Activated CD8-positive, alpha-beta memory T cell treated with anti-CD3 and anti-CD28 coated beads for 24 hours (primary cell): ENCODE measurements around the gene SLN.
"Not testable (repeated sequence)": the region's sequence is repeated elsewhere in the genome, so short reads cannot be mapped to it uniquely, and the experiment has no call there.

Experiments
- DNase-seq: peaks from one replicate; pipeline ENCODE4 v3.0.0-alpha.2; 2020

Gene SLN

GRCh38 chr11:107711861-107712755, at the start of gene SLN:
Gene SLN (minus strand): TSS chr11:107712056.
- DNase-seq = no peak

GRCh38 chr11:107758719-107759355, 47.0 kb upstream of the SLN start:
- DNase-seq = not testable (repeated sequence)

GRCh38 chr11:107757661-107758060, 45.8 kb upstream of the SLN start:
- DNase-seq = no peak

GRCh38 chr11:107756553-107756952, 44.7 kb upstream of the SLN start:
- DNase-seq = no peak

GRCh38 chr11:107752949-107753822, 41.3 kb upstream of the SLN start:
- DNase-seq = no peak

- DNase-seq = no peak
Observed at GRCh38 chr11:107752508-107752907, 40.7 kb upstream of the SLN start.

- DNase-seq = no peak
Observed at GRCh38 chr11:107751082-107751481, 39.2 kb upstream of the SLN start.

- no peak for DNase-seq
Observed at GRCh38 chr11:107750313-107750712, 38.5 kb upstream of the SLN start.

- no peak for DNase-seq
Observed at GRCh38 chr11:107747622-107748021, 35.8 kb upstream of the SLN start.

GRCh38 chr11:107744736-107745135, 32.9 kb upstream of the SLN start:
- DNase-seq = no peak

- DNase-seq = no peak
Observed at GRCh38 chr11:107743191-107743590, 31.3 kb upstream of the SLN start.

- DNase-seq = no peak
Observed at GRCh38 chr11:107741044-107741823, 29.4 kb upstream of the SLN start.

- no peak for DNase-seq
Observed at GRCh38 chr11:107740271-107740670, 28.4 kb upstream of the SLN start.

- no peak for DNase-seq
Observed at GRCh38 chr11:107736546-107736945, 24.7 kb upstream of the SLN start.

GRCh38 chr11:107733518-107733917, 21.7 kb upstream of the SLN start:
- no peak for DNase-seq

GRCh38 chr11:107732689-107733051, 20.8 kb upstream of the SLN start:
- DNase-seq = no peak

- no peak for DNase-seq
Observed at GRCh38 chr11:107731941-107732688, 20.3 kb upstream of the SLN start.

- no peak for DNase-seq
Observed at GRCh38 chr11:107722662-107723061, 10.8 kb upstream of the SLN start.

- no peak for DNase-seq
Observed at GRCh38 chr11:107721207-107721606, 9.4 kb upstream of the SLN start.

GRCh38 chr11:107720303-107720774, 8.5 kb upstream of the SLN start:
- no peak for DNase-seq

GRCh38 chr11:107719557-107720302, 7.9 kb upstream of the SLN start:
- no peak for DNase-seq
